ENCODE measurements around the gene MACROH2A1.

Gene MACROH2A1

DNA sequence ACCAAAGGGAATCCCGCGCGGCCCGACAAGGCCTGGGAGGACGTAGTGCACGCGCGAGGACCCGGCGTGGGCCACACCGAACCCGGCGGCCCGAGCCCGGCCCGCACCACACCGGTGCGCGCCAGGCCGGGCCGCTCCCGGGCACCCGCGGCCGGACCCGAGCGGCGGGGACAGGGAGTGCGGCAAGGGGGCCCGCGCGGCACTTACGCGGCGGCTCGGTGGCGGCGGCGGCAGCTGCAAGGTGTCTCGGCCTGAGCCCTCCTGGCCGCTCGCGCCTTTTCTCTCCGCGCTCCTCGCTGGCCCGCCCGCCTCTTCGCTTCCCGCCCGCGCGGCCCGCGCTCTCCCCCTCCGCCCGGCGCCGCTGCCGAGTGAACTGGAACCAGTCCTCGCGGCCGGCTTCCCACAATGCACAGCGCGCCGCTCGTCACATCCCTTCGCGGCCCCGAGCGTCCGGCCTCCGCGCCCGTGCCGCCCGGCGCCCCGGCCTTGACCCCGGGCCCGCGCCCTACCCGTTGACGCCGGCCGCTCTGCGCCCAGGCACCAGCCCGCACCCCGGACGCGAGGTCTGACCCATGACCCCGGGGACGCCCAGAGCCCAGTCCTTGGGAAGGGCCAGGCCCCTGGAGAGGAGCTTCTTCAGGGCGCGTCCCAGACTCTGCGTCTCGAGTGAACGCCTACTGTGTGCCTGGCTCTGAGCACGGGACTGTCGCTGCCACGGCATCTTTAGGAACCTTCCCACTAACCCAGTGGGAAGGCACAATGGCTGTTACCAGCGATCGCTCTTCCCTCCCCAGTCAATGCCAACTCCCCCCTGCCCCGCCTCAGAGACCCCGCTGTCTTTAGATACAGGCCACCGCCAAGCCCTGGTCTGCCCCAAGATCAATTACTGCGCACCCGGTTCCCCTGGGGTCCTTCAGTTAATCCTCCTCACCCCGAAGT is at the start of gene MACROH2A1:
Gene MACROH2A1 (minus strand): TSS at position 377 of the 939 bp plus-strand sequence. CDS start 10,138 bp downstream, outside the sequence.
- peak; percentile 75 for DNase-seq (ENCODE audit: low read depth)

DNA sequence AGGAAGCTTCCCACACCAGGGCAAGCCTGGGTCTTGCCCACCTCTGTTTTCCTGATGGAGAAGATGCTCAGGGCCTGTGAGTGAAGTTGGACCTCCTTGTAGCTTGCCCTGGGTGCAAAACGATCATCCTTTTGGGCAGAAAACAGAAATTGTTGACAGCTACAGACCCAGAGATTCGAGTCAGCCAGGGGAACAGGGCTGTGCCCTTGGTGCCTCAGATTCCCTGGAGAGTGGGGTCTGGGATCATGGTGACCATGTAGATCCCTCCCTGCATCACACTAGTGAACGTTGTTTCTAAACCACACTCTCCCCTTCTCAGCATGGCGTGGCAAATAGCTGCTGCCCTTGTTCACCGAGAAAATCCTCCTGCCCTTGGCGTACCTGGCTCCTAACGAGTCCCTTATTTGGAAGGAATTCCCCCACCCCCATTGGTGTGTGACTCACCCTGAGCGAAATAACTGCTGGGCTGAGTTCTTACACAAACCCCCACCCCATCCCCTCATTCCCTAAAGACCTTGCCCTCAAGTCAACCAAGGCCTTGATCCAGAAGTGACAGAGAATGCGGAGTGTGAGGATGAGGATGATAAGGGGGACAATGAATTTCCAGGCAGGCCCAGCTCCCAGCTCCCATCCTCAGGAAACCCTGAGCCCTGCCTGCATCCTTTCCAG is 49.2 kb upstream of the MACROH2A1 start:
- no peak for DNase-seq (ENCODE audit: low read depth)

DNA sequence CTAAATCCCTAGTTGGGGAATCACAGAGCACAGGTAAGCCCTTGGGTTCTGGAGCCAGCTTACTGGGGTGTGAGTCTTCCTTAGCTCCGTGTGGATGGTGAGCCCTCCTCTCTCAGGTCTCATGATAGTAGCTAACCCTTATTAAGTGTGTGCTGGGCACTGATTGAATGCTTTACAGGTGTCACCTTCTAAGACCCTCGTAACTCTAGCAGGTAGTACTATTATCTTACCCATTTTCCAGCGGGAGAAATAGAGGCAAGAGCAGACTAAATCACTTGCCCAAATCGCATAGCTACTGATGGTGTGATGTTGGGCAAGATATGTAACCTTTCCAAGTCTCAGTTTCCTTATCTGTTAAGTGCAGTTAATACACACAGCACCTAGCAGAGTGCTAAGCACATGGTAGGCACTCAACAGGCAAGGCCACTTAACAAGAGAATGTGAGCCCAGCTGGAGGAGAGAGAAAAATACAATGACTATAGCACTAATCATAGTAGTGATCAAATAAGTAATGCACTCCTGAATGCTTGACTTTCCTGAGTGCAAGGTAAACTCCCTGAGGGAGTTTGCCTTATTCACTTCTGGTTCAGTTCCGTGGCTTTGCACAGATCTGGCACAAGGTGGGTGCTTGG is 48.4 kb upstream of the MACROH2A1 start, which contains the start of gene DCANP1:
Gene DCANP1 (minus strand): TSS at position 51 of the 632 bp plus-strand sequence. CDS start 240 bp downstream, outside the sequence.
- DNase-seq (ENCODE audit: low read depth), result no peak

DNA sequence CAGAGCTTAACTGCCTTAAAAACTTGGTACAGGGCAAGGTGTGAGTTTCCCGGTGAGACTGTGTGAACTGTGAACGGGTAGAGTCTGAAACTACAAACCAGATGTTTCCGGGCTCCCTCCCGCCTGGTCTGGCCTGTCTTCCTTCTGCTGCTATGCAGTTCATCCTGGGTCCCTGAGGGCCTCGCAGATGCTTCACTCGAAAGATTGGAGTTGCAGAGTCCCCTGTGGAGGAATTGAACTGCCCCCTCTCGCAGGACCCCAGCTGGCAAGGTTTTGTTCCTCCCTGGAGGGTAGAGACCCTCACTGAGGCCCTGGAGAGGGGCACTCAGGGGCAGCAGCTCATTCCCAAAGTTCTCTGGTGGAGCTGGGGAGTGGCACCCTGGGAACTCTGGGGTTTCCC is 47.6 kb upstream of the MACROH2A1 start:
- DNase-seq (ENCODE audit: low read depth), result no peak

DNA sequence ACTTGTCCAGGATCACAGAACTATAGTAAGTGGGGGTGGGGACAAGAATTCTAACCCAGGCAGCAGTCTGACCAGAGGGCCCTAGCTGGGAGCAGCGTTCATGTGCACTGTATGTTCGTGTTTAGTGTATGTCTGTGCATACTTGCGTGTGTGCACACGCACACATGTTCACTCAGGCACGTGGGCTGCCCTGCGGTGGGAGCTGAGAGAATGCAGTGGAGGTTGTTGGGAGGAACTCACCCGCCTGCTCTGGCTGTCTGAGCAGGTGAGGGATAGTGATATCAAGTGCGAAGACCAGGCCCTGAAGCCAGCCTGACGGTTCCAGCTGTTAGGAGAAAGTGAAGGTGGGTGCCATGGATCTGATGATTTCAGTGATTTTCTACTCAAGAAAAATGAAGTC is 47.2 kb upstream of the MACROH2A1 start:
- DNase-seq (ENCODE audit: low read depth), result no peak

DNA sequence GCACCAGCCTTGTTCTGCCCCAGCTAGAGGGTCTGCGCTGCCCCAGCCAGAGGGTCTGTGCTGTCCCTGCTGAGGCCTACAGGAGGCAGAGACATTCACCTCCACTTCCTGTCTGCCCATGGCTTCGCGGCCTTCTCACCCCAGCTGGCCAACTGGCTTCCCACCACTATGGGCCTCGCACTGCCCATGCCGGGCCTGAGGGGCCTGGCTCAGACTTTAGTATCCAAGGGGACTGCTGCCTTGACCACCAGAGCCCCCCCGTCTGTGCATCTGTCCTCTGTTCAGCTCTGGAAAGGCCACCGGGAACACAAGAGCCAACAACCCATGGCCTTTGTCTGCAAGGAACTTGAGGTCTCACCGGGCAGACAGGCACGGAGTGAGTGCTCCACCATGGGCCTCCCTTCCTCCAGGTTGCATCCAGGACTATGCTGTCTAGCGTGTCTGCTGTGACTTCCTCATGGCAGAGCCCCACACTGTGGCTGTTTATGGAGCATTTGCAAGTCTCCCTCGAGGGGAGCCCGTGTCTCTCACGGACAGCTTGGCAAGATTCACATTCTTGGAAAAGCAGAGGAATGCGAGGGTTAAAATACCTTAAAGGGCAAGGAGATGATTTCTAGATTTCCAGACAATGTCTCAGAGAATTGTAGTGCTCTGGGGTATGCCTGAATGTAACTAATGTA is 46.4 kb upstream of the MACROH2A1 start:
- DNase-seq (ENCODE audit: low read depth), result no peak

DNA sequence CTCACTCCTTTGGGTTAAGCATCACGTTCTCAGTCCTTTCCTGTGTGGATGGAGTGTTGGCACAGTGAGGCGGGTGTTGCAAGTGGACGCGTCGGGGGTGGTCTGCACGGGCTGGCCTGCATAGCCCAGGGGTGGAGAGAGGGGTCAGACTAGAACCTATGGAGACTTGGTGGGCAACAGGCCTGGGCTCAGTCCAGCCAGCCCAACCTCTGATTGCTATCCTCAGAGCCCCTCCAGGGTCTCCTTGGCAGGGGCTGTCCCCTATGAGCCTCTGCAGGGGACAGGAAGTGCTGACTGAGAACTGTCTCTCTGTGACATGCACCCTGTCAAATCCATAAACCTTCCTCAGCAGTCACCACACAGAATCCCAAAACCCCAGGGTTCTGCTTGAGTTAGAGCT is 45.9 kb upstream of the MACROH2A1 start:
- no peak for DNase-seq (ENCODE audit: low read depth)

DNA sequence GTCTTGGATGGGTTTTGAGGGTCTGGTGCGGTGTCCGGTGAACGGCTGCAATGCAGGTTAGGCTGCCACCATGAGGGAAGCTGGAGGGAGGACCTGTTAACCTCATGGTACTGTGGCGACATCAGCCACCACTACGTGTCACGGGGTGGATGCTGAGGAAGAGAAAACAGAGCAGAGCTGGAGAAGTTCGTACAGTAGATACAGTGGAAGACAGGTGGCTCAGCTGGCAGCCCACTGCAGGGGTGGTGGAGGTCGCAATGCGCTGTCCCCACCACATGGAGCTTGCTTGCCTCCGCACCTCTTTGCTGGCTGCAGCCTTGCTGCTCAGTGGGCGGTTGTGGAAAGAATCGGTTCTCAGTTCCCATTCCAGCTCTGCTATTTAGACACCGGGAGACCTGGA is 45.3 kb upstream of the MACROH2A1 start:
- DNase-seq (ENCODE audit: low read depth), result no peak

DNA sequence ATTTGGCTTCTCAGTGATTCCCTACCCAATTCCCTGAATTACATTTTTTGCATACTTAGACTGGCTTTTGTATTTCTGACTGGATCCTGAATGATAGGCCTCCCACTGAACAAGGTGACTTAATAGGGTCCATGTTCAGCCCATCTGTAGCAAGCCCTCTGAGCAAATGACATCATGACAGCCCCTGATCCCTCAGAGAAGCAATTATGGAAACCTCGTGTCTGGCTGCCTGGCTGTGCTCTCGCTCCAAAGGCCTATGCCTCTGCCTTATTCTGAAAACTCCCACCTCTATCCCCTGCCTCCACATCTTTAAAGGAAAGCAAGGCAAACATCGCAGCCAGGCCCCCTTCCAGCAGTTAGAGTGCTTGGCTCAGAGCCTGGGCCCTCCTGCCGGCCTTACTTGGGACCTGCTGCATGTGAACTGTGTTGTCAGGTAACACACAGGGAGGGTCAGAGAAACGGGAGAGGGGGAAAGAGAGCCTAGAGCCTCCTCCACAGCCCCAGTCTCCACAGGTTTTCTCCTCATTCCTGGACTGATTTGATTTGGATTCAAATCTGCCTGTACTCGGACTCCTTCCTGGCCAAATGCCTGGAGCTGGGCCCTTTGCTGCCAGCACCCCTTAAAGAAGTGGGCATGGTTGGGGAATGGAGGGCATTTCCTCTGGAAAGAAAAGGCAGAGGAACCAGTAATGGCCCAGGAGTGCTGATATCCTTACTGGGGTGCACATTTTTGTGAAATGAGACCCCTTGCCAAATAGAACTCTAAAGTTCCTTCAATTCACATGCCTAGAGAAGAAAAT is 44.3 kb upstream of the MACROH2A1 start:
- DNase-seq (ENCODE audit: low read depth), result no peak

DNA sequence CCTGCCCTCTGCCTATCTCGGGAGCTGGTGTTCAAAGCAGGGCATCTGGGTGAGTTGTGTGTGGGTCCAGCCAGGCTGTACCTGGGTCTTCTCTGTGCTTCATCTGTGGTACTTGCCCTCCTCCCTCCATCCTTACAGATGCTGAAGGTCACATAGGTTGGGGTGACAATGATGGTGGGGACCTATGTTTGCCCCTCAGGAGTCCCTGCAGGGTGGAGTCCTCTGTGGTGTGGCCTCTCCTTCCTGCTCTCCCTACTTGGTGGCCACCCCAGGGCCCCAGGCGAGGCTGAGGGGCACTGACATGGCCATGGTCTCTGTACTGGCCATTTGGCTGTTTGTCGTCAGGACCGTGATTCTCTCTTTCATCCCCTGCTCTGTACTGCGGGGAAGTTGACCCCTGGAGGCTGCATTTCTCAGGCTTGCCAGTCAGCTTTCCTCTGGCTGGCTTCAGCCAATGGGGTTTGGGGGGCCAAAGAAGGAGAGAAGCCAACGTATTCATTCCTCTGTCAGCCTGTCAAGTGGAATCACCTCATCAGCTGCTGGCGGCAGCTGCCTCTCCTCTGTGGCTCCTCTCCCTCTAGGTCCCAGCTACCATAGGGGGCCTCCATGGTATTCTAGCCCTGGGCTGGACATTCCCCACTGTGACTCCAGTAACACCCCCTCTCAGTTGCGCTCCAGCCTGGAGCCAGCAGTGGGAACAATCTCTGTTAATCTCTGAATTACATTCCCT is 43.6 kb upstream of the MACROH2A1 start:
- no peak for DNase-seq (ENCODE audit: low read depth)

DNA sequence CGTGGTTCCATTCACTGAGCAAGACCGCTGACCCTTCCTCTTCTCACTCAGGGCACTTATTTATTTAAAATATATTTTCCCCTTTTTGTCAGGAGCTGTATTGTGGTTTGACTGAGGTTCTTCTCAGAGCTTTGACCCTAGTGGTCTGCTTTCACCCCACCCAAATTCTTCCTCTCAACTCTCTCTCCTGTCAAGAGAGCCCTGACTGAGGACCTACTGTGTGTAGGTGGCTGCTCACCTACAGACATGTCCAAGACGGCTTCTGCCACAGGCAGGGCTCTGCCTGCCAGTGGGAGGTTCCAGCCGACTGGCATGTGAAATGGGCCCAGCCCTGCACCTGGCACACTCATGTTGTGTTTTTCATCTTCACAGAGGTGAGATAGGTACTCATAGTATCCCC is 42.9 kb upstream of the MACROH2A1 start:
- no peak for DNase-seq (ENCODE audit: low read depth)

DNA sequence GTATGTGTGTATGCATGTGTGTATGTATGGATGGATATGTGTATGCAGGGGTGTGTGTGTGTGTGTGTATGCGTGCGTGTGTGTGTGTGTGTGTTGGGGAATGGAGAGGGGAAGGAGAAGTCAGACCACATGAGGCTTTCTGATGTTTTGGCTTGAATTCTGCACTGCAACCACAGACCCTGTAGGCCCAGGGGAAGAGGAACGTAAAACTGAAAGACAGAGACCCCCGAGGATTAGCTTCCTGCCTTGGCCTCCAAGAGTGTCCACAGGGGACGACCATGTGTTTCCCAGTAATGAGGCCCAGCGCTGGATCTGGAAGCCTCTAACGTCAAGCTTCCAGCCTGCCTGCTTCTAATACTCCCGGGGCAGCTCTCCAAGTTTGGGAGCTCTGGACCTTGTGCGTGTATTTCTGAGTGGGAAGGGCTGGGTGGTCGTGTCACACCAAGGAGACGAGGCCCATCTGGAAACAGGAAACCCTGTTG is 42.4 kb upstream of the MACROH2A1 start:
- no peak for DNase-seq (ENCODE audit: low read depth)

DNA sequence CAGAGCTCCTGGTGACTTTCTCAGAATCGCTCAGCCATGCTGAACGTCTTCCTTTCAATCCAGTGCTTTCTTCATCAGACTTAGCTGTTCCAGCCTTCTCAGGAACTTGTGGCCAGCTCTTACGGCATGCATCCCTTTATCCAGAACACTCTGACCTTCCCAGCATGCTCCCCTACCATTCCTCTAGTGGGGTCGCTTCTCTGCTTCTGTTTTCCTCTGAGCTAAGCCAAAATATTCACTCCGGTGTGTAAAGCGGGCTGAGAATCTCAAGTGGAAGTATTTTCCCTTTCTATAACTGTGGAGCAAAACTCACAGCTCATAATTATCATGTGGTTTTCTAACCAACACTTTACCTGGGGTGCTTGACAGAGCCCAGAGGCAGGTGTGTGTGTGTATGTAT is 41.9 kb upstream of the MACROH2A1 start:
- no peak for DNase-seq (ENCODE audit: low read depth)

DNA sequence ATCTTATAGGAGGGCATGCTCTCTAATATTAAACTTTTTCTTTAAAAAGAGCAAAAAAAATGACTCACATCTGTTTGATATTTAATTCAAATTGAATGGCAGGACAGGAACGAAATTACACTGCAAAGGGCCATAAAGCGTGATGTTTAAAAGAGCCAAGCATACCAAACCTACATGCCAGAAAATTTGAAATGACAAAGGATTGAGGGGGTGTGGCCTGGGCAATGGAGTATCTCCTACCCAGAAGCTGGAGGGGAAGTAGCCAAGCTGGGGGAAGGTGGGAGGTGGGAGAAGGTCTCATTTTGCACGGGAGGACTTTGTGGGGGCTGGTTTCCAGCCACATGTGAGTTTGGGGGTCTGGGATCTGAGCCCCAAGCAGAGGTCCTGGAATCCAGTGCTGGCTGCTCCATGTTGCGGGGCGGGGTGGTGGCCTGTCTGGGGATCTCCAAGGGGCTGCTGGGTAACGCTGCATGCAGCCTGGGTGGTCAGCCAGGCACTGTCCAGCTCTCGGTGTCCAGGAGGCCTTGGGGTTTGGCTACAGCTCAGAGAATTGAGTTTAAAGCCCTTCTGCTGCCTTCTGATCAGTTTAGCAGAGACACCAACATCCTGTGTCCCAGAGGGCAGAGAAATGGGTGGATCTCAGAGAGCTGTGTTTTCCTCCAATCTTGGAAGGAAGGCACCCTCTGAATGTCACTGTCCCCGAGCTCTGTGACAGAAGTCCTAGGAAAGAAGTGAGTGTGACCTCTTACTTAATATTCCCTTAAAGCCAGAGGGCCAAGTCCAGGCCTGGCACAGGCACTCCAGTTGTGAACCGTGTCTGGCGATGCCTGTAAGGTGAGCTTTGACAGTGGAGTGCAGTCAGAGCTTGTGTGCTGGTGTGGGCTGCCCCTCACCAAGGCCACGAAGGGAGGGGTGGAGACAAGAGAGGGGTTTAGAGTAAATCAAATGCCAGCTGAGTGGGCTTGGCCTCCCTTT is 40.5 kb upstream of the MACROH2A1 start:
- no peak for DNase-seq (ENCODE audit: low read depth)

DNA sequence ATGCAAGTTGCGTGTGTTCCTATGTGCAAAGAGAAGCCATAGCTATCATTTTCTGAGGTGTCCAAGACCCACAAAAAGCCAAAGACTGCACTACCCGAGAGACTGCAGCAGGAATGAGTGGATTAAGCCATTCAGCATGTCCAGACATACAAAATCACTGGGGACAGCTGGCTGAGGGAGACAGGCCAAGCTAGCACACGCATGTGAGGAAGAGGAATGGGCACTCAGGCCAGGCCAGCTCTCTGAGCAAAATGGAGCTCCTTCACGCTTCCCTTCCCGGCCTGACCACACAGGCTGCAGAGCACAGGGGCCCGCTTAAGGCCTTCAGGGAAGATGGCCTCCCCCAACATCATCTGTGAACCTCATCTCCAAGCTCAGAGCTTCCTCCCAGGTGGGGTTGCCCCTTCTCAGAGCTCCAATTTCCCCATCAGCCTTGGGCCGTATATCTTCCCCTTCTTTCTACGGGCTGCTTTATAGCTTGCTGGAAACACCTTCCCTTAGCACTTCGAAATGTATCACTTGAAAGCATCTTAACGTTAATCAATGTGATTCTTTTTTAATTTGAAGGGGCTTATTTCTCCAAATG is 39.7 kb upstream of the MACROH2A1 start:
- DNase-seq (ENCODE audit: low read depth), result no peak

DNA sequence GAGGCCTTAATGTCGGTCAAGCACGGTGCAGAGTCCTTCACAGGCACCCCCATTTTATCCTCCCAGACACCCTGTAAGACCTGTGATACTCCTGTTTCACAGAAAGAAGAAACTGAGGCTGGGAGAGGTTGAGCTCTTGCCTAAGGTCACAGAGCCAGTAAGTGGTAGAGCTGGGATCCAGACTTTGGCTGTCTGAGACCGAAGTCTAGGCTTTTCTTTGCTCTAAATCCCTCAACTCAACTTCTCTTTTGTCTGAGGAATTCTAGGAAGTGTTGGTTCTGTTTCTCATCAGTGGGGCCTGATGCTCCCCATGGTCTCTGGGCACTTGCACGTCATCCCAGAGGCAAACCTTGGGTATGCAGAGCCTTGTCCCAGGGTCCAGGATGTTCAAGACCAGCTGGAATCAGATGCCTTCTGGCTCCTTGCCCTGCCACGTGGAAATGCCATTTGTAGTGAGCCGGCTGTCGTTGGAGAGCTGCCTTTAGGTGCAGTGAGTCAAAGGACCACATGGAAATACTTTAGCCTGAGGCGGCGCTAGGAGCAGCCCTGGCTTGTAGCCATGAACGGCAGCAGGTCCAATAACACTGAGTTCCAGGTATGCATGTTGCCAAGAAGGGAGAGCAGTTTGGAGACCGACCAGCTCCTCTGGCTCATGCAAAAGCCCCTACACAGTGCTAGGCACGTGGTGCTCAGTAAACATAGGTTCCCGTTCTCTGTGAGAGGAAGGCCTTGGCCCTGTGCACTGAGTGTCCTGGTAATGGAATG is 38.9 kb upstream of the MACROH2A1 start:
- no peak for DNase-seq (ENCODE audit: low read depth)

DNA sequence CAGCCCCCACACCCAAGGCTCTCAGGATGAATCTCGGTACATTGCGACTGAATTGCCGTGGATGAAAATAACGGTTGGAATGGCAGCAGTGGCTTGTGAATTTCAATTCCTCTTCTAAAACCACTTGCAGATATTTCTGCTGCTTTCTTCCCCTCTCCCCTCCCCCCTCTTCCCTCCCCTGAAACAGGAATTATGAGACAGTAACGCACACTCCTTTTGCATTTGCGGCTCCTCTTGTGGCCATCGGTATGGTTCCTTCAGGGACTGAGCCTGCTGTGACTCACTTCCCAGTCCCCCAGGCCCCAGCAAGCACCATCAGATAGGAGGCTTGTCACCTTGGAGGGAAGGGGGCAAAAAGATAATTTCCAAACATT is 38.4 kb upstream of the MACROH2A1 start:
- no peak for DNase-seq (ENCODE audit: low read depth)

DNA sequence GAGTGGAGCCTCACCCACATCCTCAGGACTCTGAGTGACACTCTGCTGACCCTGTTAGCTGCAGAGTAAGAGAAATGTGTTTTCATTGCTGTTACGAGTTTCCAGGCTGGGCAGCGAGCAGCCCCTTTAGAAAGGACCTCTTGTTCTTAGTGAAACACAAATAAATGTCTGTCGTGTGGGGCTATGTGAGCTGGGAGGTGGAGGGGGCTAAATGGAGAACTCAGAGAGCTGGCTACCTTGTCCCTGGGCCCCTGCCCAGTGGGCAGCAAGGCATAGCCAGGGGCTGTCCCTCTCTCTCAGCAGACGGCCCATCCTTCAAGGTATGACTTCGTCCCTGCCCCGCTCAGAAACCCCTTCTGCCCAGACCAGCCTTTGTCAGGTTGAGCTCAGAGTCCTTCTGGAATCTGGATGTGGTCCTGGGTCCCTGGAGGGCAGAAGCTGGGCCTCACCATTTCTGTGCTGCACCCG is 38.0 kb upstream of the MACROH2A1 start:
- no peak for DNase-seq (ENCODE audit: low read depth)
